ENCODE measurements around the gene DRAXIN.

DNA sequence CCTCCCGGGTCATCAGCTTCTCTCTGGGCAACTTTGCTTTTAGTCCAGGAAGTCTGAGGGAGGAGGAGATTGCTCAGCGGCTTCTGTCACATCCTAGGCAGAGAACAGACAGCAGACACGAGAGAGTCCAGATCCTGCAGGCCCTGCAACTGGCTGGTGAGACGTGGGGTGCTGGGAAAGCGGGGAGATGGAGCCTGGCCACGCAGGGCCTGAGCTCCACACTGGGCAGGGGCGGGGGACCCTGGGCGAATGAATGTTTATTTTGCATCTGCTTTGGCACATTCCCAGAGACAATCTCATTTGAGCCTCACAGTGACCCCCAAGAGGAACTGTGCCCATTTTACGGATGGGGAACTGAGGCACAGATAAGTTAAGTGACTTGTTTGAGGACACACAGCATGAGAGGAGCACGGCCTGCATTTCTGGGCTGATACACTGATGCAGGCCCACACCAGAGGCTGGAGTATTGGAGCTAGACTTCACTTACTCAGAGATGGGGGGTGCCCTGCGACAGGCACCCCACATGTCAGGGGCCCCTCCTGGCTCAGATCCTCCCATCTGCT lies 80.1 kb downstream of the DRAXIN start:
- no peak for TF ChIP-seq EZH2 (IDR thresholded peaks at IDR 0.05; ENCODE audit: borderline replicate concordance, low read depth, low read length, severe bottlenecking)
- no peak for TF ChIP-seq POLR2A (IDR thresholded peaks at IDR 0.05; ENCODE audit: low read depth, low read length)
- TF ChIP-seq, protein P1, sequence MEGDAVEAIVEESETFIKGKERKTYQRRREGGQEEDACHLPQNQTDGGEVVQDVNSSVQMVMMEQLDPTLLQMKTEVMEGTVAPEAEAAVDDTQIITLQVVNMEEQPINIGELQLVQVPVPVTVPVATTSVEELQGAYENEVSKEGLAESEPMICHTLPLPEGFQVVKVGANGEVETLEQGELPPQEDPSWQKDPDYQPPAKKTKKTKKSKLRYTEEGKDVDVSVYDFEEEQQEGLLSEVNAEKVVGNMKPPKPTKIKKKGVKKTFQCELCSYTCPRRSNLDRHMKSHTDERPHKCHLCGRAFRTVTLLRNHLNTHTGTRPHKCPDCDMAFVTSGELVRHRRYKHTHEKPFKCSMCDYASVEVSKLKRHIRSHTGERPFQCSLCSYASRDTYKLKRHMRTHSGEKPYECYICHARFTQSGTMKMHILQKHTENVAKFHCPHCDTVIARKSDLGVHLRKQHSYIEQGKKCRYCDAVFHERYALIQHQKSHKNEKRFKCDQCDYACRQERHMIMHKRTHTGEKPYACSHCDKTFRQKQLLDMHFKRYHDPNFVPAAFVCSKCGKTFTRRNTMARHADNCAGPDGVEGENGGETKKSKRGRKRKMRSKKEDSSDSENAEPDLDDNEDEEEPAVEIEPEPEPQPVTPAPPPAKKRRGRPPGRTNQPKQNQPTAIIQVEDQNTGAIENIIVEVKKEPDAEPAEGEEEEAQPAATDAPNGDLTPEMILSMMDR (IDR thresholded peaks at IDR 0.05; ENCODE audit: extremely low read depth in 1 of 2, insufficient read depth in 1 of 2, low read depth in 1 of 2, low read length in 2 of 2) = no peak
- no peak for TF ChIP-seq POLR2AphosphoS5 (IDR thresholded peaks at IDR 0.05; ENCODE audit: insufficient read depth, low read depth, low read length)
- TF ChIP-seq GATA2 (IDR thresholded peaks at IDR 0.05; ENCODE audit: insufficient read depth, insufficient read length, low read depth, low read length) = no peak
- TF ChIP-seq FOS (IDR thresholded peaks at IDR 0.05; ENCODE audit: borderline replicate concordance, insufficient read depth, low read length) = no peak
- TF ChIP-seq MAX (IDR thresholded peaks at IDR 0.05; ENCODE audit: insufficient read depth, insufficient read length) = no peak
- TF ChIP-seq MYC (IDR thresholded peaks at IDR 0.05; ENCODE audit: low read depth, low read length) = no peak
- no peak for TF ChIP-seq JUN (IDR thresholded peaks at IDR 0.05; ENCODE audit: borderline replicate concordance, insufficient read depth, insufficient read length, low read depth)
